ENCODE data around the gene GAPDHS. TPM values are rescaled to one million over a fixed set of nuclear protein-coding genes. Genes with fewer than 3 reads are reported as not detected.

Gene GAPDHS
- total RNA-seq, 2 experiments from 2014 or later, result not detected

DNA sequence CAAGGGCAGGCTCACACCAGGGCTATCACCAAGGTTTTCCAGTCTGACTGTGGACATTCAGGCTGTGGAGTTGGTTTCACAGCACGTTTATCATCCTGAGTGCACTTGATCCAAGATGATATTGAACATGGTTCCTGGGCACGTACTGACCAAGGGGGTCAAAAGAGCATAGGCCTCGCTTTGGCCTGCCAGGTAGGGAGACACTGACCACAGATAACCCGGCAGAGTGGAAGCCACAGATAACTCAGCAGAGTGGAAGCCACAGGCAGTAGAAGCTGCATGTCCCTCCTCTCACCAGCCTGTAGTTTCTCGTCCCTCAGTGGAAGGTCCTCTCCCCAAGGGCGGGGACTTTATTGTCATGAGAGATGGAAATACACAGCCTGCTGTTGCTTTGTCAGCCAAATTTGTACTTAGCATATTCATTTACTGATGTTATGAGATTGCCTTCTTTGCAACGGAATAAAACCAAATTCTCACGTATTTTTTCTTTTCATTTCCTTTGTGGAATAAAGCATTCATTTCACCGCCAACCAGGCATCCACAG is 34.2 kb upstream of the GAPDHS start:
- Mint-ChIP-seq H3K27ac (no peak overlapping the region), H3K4me1 (peaks cover 10% of the 10 kb centered on the region), H3K4me3 (no peak overlapping the region), H3K36me3 (ENCODE audit: low read depth) (no peaks in the 10 kb centered on the region), H3K27me3 (peaks cover 5% of the 10 kb centered on the region), H3K9me3 (no peaks in the 10 kb centered on the region)
- ChIA-PET POLR2A (no interaction called here), CTCF (no interaction called here)
- no peak for DNase-seq

DNA sequence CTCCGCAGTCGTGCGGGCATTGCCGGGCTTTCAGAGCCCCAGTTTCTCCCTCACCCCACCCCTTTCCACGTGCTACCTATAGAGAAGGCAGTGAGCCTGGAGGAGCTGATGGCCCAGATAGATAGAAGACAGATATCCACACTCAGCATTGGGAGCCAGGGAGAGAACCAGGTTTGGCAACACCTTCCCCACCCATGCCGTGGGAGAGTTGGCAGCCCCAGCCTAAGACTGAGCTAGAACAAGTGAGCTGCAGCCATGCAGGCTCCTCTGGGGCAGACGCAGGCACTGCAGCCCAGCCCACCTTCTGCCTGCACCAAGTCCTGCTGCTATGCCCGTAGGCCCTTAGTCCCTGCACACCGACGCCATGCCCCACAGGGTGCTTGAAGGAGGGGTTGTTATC is 32.6 kb upstream of the GAPDHS start:
- Mint-ChIP-seq H3K4me1 (peaks cover 2% of the 10 kb centered on the region), H3K27ac (no peak overlapping the region), H3K9me3 (no peaks in the 10 kb centered on the region), H3K4me3 (no peak overlapping the region), H3K27me3 (peaks cover 10% of the 10 kb centered on the region), H3K36me3 (ENCODE audit: low read depth) (no peaks in the 10 kb centered on the region)
- no peak for DNase-seq
- ChIA-PET CTCF (interaction anchor here (0.6 kb wide), 1 partner anchor 105 kb away, joined by 3 read pairs; no protein-coding TSS in a partner anchor), POLR2A (no interaction called here)

DNA sequence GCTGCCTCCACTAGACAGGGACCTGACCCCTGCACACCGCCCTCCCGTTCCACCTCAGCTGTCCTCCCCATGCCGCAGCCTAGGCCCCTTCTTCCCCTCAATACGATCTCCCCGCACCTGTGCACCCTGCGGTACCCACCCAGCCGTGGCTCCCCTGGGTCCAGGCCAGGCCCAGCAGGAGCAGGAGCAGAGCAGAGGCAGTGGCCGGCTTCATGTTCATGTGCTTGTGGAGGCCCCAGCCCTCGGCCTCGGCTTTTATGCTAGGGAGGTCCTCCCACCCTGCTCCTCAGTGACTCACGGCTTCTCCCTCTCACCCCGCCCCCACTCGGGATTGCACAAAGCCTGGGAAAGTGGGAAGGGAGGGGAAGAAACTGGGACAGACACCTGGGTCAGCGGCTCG is 31.6 kb upstream of the GAPDHS start:
- peaks cover 11% of the 10 kb centered on the region for H3K27me3 Mint-ChIP-seq
- H3K9me3 Mint-ChIP-seq, result no peaks in the 10 kb centered on the region
- no peaks in the 10 kb centered on the region for H3K36me3 Mint-ChIP-seq (ENCODE audit: low read depth)

DNA sequence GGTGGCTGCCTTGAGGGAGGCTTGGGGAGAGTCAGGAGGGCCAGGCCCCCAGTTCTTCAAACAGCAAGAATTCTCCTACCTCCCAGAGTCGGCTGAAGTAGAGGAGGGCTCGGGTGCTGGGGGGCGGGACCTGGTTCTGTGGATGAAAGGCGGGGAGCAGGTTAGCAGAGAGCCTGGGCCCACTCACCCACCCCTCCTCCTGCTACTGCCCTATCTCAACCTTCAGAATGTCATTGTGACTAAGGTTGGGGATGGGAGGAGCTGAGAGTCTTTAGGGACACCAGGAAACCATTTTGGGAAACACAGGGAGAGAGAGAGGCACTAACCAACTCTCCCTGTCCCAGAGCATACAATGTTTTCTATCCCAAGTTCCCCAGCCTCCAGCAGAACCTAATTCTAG is 30.5 kb upstream of the GAPDHS start:
- CTCF ChIA-PET, result interaction anchor here (1.4 kb wide), 1 partner anchor 16 kb away, joined by 3 read pairs; no protein-coding TSS in a partner anchor
- no peaks in the 10 kb centered on the region for H3K36me3 Mint-ChIP-seq (ENCODE audit: low read depth)
- POLR2A ChIA-PET, result no interaction called here
- DNase-seq, result no peak
- H3K27ac Mint-ChIP-seq, result no peak overlapping the region
- H3K4me1 Mint-ChIP-seq, result peaks cover 2% of the 10 kb centered on the region
- H3K4me3 Mint-ChIP-seq, result no peak overlapping the region
- peaks cover 18% of the 10 kb centered on the region for H3K27me3 Mint-ChIP-seq
- no peaks in the 10 kb centered on the region for H3K9me3 Mint-ChIP-seq

More for the DNA sequence above, 31.6 kb upstream of the GAPDHS start:
- DNase-seq, result no peak
- H3K27ac Mint-ChIP-seq, result no peak overlapping the region
- CTCF ChIA-PET, result interaction anchor here (1.5 kb wide), 1 partner anchor 9 kb away, joined by 4 read pairs; no protein-coding TSS in a partner anchor
- POLR2A ChIA-PET, result no interaction called here
- peaks cover 2% of the 10 kb centered on the region for H3K4me1 Mint-ChIP-seq
- no peak overlapping the region for H3K4me3 Mint-ChIP-seq

DNA sequence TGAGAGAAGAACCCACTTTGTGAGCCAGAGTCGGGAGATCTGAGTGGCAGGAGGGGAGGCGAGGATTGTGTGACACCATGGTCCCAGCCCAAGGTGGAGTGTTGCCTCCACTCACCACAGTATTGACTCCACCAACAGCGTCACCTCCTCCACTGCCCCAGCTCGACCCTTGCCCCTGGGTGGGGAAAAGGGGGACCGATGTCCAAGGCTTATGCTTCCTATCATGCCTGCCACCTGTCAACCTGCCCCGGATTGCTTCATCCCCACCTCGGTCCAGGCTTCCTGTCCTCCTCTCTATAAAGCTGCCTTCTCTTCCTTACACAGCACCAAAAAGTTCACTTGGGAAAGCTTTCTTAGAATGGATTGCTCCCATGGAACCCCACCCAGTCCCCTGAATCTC is 27.2 kb upstream of the GAPDHS start:
- Mint-ChIP-seq H3K27me3 (peaks cover 48% of the 10 kb centered on the region), H3K27ac (no peak overlapping the region), H3K9me3 (no peaks in the 10 kb centered on the region), H3K4me1 (peaks cover 17% of the 10 kb centered on the region), H3K36me3 (ENCODE audit: low read depth) (no peaks in the 10 kb centered on the region), H3K4me3 (no peak overlapping the region)
- no peak for DNase-seq
- ChIA-PET CTCF (interaction anchor here (1.0 to 1.8 kb wide), 2 partner anchors 11 to 153 kb away, joined by 4 to 8 read pairs; no protein-coding TSS in a partner anchor), POLR2A (no interaction called here)

DNA sequence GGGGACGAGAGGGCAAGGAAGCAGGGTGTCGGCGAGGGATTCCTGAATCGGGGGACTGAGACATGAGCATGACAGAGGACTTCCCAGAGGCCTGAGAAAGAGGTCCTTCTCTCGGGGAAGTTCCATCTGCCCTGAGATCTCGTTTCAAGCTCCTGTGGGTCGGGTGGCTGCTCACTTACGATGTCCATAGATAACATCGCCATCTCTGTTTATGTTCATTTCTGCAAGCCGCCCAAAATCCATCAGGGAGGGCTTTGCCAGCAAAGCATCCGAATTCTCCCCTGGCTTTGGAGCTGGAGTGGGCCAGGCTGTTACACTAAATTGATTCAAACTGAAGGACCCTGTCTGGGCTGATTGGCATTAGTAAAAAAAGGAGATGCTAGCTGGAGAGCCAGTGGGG is 25.7 kb upstream of the GAPDHS start:
- peaks cover 54% of the 10 kb centered on the region for H3K27me3 Mint-ChIP-seq
- no peaks in the 10 kb centered on the region for H3K9me3 Mint-ChIP-seq
- POLR2A ChIA-PET, result no interaction called here
- H3K36me3 Mint-ChIP-seq (ENCODE audit: low read depth), result no peaks in the 10 kb centered on the region
- CTCF ChIA-PET, result interaction anchor here (0.9 to 1.9 kb wide), 2 partner anchors 12 to 14 kb away, joined by 3 to 8 read pairs; no protein-coding TSS in a partner anchor
- H3K4me3 Mint-ChIP-seq, result no peak overlapping the region
- no peak for DNase-seq
- no peak overlapping the region for H3K27ac Mint-ChIP-seq
- peaks cover 15% of the 10 kb centered on the region for H3K4me1 Mint-ChIP-seq

DNA sequence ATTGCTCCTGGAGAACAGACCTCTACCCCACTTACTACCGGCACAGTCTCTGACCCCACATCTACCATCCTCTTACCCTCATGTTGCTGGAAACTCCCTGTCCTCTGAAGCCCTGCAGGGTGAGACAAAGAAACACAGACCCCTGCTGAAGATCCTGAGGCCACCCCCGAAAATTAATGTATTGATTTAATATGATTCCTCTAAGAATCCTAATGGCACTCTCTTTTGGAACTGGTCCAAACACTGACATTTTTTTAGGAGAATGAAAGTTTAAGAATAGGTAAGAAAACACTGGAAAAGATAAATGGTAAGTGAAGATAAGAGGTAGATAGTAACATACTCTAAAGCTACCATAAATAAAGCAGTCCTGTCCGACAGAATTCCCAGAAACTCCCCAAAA is 25.1 kb upstream of the GAPDHS start:
- H3K27ac Mint-ChIP-seq, result no peak overlapping the region
- peaks cover 54% of the 10 kb centered on the region for H3K27me3 Mint-ChIP-seq
- H3K9me3 Mint-ChIP-seq, result no peaks in the 10 kb centered on the region
- peaks cover 15% of the 10 kb centered on the region for H3K4me1 Mint-ChIP-seq
- no peak for DNase-seq
- H3K36me3 Mint-ChIP-seq (ENCODE audit: low read depth), result no peaks in the 10 kb centered on the region
- POLR2A ChIA-PET, result no interaction called here
- no peak overlapping the region for H3K4me3 Mint-ChIP-seq
- CTCF ChIA-PET, result interaction anchor here (0.9 to 1.9 kb wide), 3 partner anchors 9 to 14 kb away, joined by 3 to 8 read pairs (median 3); no protein-coding TSS in a partner anchor

DNA sequence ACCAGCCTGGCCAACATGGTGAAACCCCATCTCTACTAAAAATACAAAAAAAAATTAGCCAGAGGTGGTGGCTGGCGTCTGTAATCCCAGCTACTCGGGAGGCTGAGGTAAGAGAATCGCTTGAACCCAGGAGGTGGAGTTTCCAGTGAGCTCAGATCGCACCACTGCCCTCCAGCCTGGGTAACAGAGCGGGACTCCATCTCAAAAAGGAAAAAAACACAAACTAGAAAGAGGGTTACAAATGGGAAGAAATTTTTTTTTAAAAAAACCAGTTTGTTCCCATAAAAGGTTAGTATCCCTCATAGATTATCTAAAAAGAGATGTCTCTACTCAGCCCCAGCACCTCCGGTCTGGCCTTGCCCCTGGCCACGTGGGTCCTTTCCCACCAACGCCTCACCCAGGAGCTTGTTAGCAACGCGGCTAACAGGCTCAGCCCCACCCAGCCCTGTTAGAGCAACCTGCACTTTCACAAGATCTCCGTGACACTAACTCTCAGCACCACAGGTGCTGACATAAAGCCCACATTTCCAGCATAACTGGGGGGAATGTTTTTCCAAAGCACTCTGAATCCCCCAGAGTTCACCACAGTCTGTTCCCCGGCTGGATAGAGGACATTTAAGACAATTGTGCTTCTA is 24.1 kb upstream of the GAPDHS start:
- CTCF ChIA-PET, result interaction anchor here (0.8 to 1.9 kb wide), 8 partner anchors 8 to 157 kb away, joined by 3 to 8 read pairs (median 3); no protein-coding TSS in a partner anchor
- peak; percentile 40 for DNase-seq
- Mint-ChIP-seq H3K4me3 (no peak overlapping the region), H3K9me3 (no peaks in the 10 kb centered on the region), H3K27me3 (peaks cover 54% of the 10 kb centered on the region), H3K27ac (no peak overlapping the region), H3K36me3 (ENCODE audit: low read depth) (no peaks in the 10 kb centered on the region), H3K4me1 (peaks cover 15% of the 10 kb centered on the region)
- POLR2A ChIA-PET, result no interaction called here

DNA sequence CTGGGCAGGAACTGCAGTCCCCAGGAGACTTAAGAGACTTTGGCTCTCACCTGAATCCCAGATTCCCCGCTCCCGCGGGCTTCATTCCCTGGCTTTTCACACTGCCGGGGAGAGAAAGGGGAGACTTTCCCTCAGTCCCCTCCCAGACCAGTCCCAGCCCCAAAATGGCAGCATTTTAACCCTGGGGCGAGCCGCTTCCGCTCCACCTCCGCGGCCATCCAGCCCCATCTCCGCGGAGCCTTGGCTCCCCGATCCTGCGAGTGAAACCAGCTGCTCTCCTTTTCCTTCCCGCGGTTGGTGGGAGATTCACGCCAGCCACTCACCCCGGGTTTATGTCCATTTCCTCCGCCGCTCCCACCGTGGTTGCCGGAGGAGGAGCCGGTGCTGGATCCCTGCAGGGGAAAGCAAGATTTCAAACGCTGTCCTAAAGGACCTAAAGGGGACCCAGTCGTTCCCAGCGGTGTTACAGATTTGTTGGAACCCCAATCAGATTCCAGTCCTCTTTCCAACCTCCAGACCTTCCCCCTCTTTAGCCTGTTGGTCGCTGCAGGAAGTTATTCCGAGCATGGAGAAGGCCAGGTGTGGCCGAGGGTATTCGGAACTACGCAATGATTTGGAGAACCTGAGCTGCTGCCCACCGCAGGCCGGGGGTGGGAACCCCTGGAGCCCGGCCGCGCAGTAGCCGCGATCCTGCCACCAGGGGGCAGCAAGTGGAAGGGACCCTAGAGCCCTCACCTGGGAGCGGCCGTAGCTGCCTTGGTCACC is 23.2 kb upstream of the GAPDHS start:
- no peaks in the 10 kb centered on the region for H3K9me3 Mint-ChIP-seq
- ChIA-PET CTCF (interaction anchor here (0.7 to 1.5 kb wide), 15 partner anchors 8 to 178 kb away, joined by 3 to 7 read pairs (median 3); no protein-coding TSS in a partner anchor), POLR2A (no interaction called here)
- H3K36me3 Mint-ChIP-seq (ENCODE audit: low read depth), result no peaks in the 10 kb centered on the region
- peaks cover 55% of the 10 kb centered on the region for H3K27me3 Mint-ChIP-seq
- DNase-seq, result peak; percentile 69
- no peak overlapping the region for H3K27ac Mint-ChIP-seq
- H3K4me1 Mint-ChIP-seq, result peaks cover 15% of the 10 kb centered on the region
- no peak overlapping the region for H3K4me3 Mint-ChIP-seq

DNA sequence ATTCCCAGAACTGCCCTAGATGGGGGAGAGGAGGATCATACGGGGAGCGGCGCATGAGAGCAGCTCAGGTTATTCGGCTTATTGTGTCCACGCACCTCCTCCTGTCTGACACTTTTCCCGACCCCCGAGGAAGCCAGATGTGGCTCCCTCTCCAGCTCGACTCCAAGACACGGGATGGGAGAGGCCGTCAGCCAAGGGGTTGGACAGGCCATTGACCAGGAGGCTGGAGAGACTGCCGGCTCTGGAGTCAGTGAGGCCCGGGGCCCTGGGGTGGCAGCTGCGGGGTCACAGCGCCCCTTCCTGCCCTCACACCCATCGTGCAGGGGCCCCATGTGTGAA is 22.7 kb upstream of the GAPDHS start:
- H3K9me3 Mint-ChIP-seq, result no peaks in the 10 kb centered on the region
- H3K27me3 Mint-ChIP-seq, result peaks cover 49% of the 10 kb centered on the region
- DNase-seq, result no peak
- ChIA-PET CTCF (interaction anchor here (0.7 to 1.5 kb wide), 12 partner anchors 9 to 179 kb away, joined by 3 to 7 read pairs (median 4); no protein-coding TSS in a partner anchor), POLR2A (no interaction called here)
- H3K4me1 Mint-ChIP-seq, result peaks cover 15% of the 10 kb centered on the region
- H3K27ac Mint-ChIP-seq, result no peak overlapping the region
- H3K36me3 Mint-ChIP-seq (ENCODE audit: low read depth), result no peaks in the 10 kb centered on the region
- H3K4me3 Mint-ChIP-seq, result no peak overlapping the region

DNA sequence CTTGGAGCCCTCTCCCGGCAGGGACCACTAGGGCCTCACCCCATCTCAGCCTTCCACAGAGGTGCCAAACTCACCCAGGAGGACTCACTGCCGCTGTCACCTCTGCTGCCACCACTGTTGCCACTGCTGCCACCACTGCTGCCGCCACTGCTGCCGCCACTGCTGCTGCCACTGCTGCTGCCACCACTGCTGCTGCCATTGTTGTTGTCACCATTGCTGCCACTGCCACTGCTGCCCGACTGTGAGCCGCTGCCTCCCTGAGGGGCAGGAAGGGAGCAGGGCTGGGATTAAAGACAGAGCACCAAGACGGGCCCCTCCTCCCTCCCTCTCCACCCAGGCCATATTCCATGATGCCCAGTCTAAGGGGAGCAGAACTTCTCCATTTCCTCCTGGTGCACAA is 21.9 kb upstream of the GAPDHS start:
- Mint-ChIP-seq H3K4me1 (peaks cover 15% of the 10 kb centered on the region), H3K36me3 (ENCODE audit: low read depth) (no peaks in the 10 kb centered on the region), H3K27me3 (peaks cover 48% of the 10 kb centered on the region), H3K27ac (no peak overlapping the region), H3K9me3 (no peaks in the 10 kb centered on the region), H3K4me3 (no peak overlapping the region)
- ChIA-PET POLR2A (no interaction called here), CTCF (interaction anchor here (0.5 to 1.5 kb wide), 8 partner anchors 10 to 180 kb away, joined by 3 to 6 read pairs (median 3); no protein-coding TSS in a partner anchor)
- DNase-seq, result no peak

DNA sequence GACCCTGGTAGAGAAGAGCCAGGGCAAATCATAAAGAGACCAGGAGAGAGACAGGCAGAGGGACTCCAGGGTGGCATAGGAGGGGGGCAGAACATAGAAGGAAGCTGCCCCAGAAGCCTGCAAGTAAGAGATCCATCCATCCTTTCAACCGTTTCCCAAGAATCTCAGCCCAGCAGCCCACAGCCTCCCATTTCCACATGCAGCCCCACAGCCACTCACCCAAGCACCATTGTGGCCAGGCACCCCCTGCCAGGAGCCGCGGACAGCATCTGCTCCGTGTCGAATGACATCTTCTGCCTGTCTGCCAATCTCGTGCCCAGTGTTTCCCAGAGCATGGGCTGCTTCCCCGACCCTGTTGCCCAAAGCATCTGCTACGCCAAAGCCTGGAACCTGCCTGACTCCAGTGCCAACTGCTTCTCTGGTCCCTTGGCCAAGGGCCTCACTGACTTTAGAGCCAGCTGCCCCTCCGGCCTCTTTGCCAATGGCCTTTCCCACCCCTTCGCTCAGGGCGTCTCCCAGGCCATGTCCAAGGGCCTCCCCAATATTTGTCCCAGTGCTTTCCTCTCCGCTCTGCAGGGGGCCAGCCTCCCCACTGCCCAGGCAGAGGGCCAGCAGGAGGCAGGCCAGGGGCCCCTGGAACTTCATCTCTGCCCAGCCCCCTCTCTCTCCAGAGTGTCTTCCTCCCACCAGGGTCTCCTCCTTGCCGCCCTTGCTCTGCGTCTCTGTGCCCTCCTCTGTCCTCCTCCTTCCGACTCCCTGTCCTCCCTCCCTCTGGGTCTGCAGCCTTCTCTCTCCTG is 20.2 kb upstream of the GAPDHS start:
- Mint-ChIP-seq H3K4me3 (no peak overlapping the region), H3K27ac (no peak overlapping the region), H3K9me3 (no peaks in the 10 kb centered on the region), H3K4me1 (peaks cover 15% of the 10 kb centered on the region), H3K27me3 (peaks cover 42% of the 10 kb centered on the region), H3K36me3 (ENCODE audit: low read depth) (no peaks in the 10 kb centered on the region)
- DNase-seq, result no peak
- CTCF ChIA-PET, result no interaction called here
- POLR2A ChIA-PET, result interaction anchor here (0.8 kb wide), 1 partner anchor 147 kb away, joined by 3 read pairs; no protein-coding TSS in a partner anchor

Data from activated CD4-positive, alpha-beta T cell treated with anti-CD3 and anti-CD28 coated beads, Interleukin-2, amount 10 ng/mL, durations not matched to agents 7 days and 5 days (primary cell).